Mesenchymal stem cell (in vitro differentiated cells and primary cell): ENCODE measurements around the gene TUSC2.

ENCODE experiments used
- DNase-seq: peaks from one replicate; pipeline ENCODE4 v3.0.0-alpha.2; 2013
- H2AFZ ChIP-seq: one replicate; pipeline ENCODE4 v1.6.1; 2013; ENCODE audit warnings: low read depth, mild to moderate bottlenecking, control low read depth, inconsistent platforms, low read length, moderate library complexity
- H2AK5ac ChIP-seq: 2 replicates; pipeline ENCODE4 v1.6.1; 2013; ENCODE audit warnings: low read length, moderate library complexity, mild to moderate bottlenecking, inconsistent platforms; ENCODE audit not compliant: severe bottlenecking
- H2BK120ac ChIP-seq: one replicate; pipeline ENCODE4 v1.6.1; 2013; ENCODE audit warnings: low read depth, mild to moderate bottlenecking, inconsistent platforms, low read length, moderate library complexity
- H2BK12ac ChIP-seq, 2 experiments: one replicate each; pipeline ENCODE4 v1.6.1; 2013; ENCODE audit warnings: inconsistent platforms in 2 of 2, low read length in 2 of 2, mild to moderate bottlenecking in 2 of 2, moderate library complexity in 2 of 2, control low read depth in 1 of 2
- H2BK15ac ChIP-seq: one replicate; pipeline ENCODE4 v1.6.1; 2013; ENCODE audit warnings: mild to moderate bottlenecking, low read depth, inconsistent platforms; ENCODE audit not compliant: poor library complexity, severe bottlenecking
- H2BK5ac ChIP-seq: 2 replicates; pipeline ENCODE4 v1.6.1; 2013; ENCODE audit warnings: low read depth, mild to moderate bottlenecking, low read length, control low read depth, inconsistent platforms; ENCODE audit not compliant: poor library complexity, severe bottlenecking
- H3K14ac ChIP-seq, 2 experiments: one replicate each; pipeline ENCODE4 v1.6.1; 2013; ENCODE audit warnings: inconsistent platforms in 2 of 2, low read length in 2 of 2, control low read depth in 1 of 2, mild to moderate bottlenecking in 1 of 2, moderate library complexity in 1 of 2
- H3K18ac ChIP-seq, 2 experiments: one replicate each; pipeline ENCODE4 v1.6.1; 2013; ENCODE audit warnings: inconsistent platforms in 2 of 2, low read length in 2 of 2, control low read depth in 1 of 2, low read depth in 1 of 2, mild to moderate bottlenecking in 1 of 2
- H3K23ac ChIP-seq, 2 experiments: one replicate each; pipeline ENCODE4 v1.6.1; 2013; ENCODE audit warnings: inconsistent platforms in 2 of 2, low read length in 2 of 2, mild to moderate bottlenecking in 2 of 2, moderate library complexity in 2 of 2, control low read depth in 1 of 2
- H3K27ac ChIP-seq: 2 replicates; pipeline ENCODE4 v1.5.1; 2013; ENCODE audit warnings: mild to moderate bottlenecking, moderate library complexity, low read length, control low read depth, inconsistent platforms; ENCODE audit not compliant: poor library complexity, severe bottlenecking
- H3K27me3 ChIP-seq, 2 experiments: 2 replicates each; pipeline versions ENCODE4 v1.6.1 to v1.7.0; 2013; ENCODE audit warnings: low read length in 2 of 2, mild to moderate bottlenecking in 2 of 2, moderate library complexity in 2 of 2, control low read depth in 1 of 2, inconsistent platforms in 1 of 2; ENCODE audit not compliant: control insufficient read depth in 1 of 2, insufficient read depth in 1 of 2
- H3K36me3 ChIP-seq, 2 experiments: 2 replicates each; pipeline versions ENCODE4 v1.6.1 to v1.7.0; 2013; ENCODE audit warnings: low read length in 2 of 2, control low read depth in 1 of 2, inconsistent platforms in 1 of 2, low read depth in 1 of 2, mild to moderate bottlenecking in 1 of 2; ENCODE audit not compliant: insufficient read depth in 2 of 2, control insufficient read depth in 1 of 2
- H3K4ac ChIP-seq, 2 experiments: one replicate each; pipeline ENCODE4 v1.6.1; 2013; ENCODE audit warnings: inconsistent platforms in 2 of 2, low read length in 2 of 2, mild to moderate bottlenecking in 2 of 2, moderate library complexity in 2 of 2, control low read depth in 1 of 2, low read depth in 1 of 2
- H3K4me1 ChIP-seq: 2 replicates; pipeline ENCODE4 v1.6.1; 2013; ENCODE audit warnings: low read depth, low read length, control low read depth; ENCODE audit not compliant: control insufficient read depth, insufficient read depth
- H3K4me2 ChIP-seq: 2 replicates; pipeline ENCODE4 v1.6.1; 2013; ENCODE audit warnings: low read length, mild to moderate bottlenecking, inconsistent platforms; ENCODE audit not compliant: poor library complexity, severe bottlenecking
- H3K4me3 ChIP-seq, 2 experiments: 2 replicates each; pipeline versions ENCODE4 v1.5.1 to v1.7.0; 2013; ENCODE audit warnings: low read length in 2 of 2, mild to moderate bottlenecking in 2 of 2, control low read depth in 1 of 2, low read depth in 1 of 2; ENCODE audit not compliant: insufficient read depth in 1 of 2
- H3K79me1 ChIP-seq: replicated peaks from 2 replicates; pipeline ENCODE4 v1.6.1; 2013; ENCODE audit warnings: mild to moderate bottlenecking, control low read depth, low read length, inconsistent platforms; ENCODE audit not compliant: poor library complexity, severe bottlenecking
- H3K9ac ChIP-seq: 2 replicates; pipeline ENCODE4 v1.7.0; 2013; ENCODE audit warnings: mild to moderate bottlenecking, low read length, moderate library complexity
- H3K9me3 ChIP-seq: 2 replicates; pipeline ENCODE4 v1.7.0; 2013; ENCODE audit warnings: mild to moderate bottlenecking, low read length; ENCODE audit not compliant: control insufficient read depth
- H4K8ac ChIP-seq: one replicate; pipeline ENCODE4 v1.6.1; 2013; ENCODE audit warnings: inconsistent platforms, mild to moderate bottlenecking, low read length, moderate library complexity
- H4K91ac ChIP-seq: one replicate; pipeline ENCODE4 v1.6.1; 2013; ENCODE audit warnings: mild to moderate bottlenecking, low read length, inconsistent platforms
- WGBS: methylation state at CpG from one replicate; pipeline ENCODE4 v1.1.7; 2013; ENCODE audit warnings: mixed read lengths; 5-methylcytosine and 5-hydroxymethylcytosine counted together

Gene TUSC2

DNA sequence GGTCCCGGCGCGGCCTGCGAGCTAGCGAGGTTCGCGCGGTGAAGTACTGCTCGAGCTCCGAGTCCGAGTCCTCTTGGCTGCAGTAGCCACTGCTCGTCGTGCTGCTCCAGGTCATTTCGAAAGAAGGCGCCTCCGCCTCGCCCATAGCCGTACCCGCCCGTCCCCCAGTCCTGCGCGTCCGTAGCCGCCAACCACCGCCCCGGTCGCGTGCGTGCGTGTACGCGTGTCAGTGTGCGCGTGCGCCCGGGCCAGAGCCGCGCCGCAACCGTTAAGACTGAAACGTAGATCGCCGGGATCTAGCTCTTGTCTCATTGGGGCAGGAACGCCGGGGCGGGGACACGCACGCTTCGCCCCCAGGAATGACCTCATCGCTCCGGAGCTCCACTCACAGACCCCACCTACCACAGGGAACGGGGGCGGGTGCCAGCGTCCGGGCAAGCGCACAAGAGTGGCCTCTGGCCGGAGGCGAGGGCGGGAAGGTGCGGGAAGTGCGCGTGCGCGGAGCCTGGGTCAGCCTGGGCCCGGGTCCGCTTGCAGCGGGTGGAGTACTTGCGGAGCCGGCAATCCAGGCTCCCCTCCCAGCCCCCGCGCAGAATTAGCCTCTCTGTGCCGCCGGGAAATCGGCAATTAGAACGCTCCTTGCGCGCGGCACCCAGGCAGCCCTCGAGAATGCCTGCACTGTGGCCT, 9.3 kb upstream of the TUSC2 start:
- Histone ChIP-seq H4K91ac (peak overlapping the region; percentile 98), H3K27ac (peak overlapping the region; percentile 91), H2AK5ac (no peak overlapping the region), H2BK5ac (peak overlapping the region; percentile 71), H3K14ac (peak overlapping the region in 1 of 2 experiments; percentile 68), H3K18ac (peak overlapping the region; percentile 88 to 97), H3K36me3 (peaks cover under 1 to 7% of the 10 kb centered on the region in 2 experiments), H2BK15ac (peak overlapping the region; percentile 89), H2BK12ac (peak overlapping the region in 1 of 2 experiments; percentile 42), H3K4me3 (peak overlapping the region; percentile 86 to 93), H4K8ac (peak overlapping the region; percentile 100), H3K79me1 (peaks cover 7% of the 10 kb centered on the region), H2AFZ (peak overlapping the region; percentile 74), H3K4me1 (peaks cover 37% of the 10 kb centered on the region), H3K4me2 (peak overlapping the region; percentile 86), H3K4ac (peak overlapping the region; percentile 96 to 99), H3K27me3 (no peaks in the 10 kb centered on the region), H3K23ac (peak overlapping the region in 1 of 2 experiments; percentile 90), H2BK120ac (no peak overlapping the region), H3K9ac (peak overlapping the region; percentile 97), H3K9me3 (no peaks in the 10 kb centered on the region)
- under 1% methylated on average over 75 of the region's 79 CpGs for WGBS
- peak; percentile 99 for DNase-seq

- H3K27me3 ChIP-seq: no peaks in the 10 kb centered on the region
- H3K4me2 ChIP-seq: peak overlapping the region; percentile 86
- no peak overlapping the region for H2AK5ac ChIP-seq
- H2BK120ac ChIP-seq: no peak overlapping the region
- H2BK5ac ChIP-seq: peak overlapping the region; percentile 34
- peaks cover 11% of the 10 kb centered on the region for H3K79me1 ChIP-seq
- H4K8ac ChIP-seq: peak overlapping the region; percentile 86
- H3K27ac ChIP-seq: peak overlapping the region; percentile 91
- under 1% methylated on average over 27 of the region's 31 CpGs for WGBS
- H3K18ac ChIP-seq: peak overlapping the region; percentile 77 to 97
- peaks cover 37% of the 10 kb centered on the region for H3K4me1 ChIP-seq
- peak overlapping the region; percentile 97 for H3K9ac ChIP-seq
- H3K9me3 ChIP-seq: no peaks in the 10 kb centered on the region
- H2BK15ac ChIP-seq: peak overlapping the region; percentile 60
- peak overlapping the region; percentile 74 for H2AFZ ChIP-seq
- peak overlapping the region in 1 of 2 experiments; percentile 68 for H3K14ac ChIP-seq
- peak overlapping the region in 1 of 2 experiments; percentile 90 for H3K23ac ChIP-seq
- H3K36me3 ChIP-seq: peaks cover 8 to 14% of the 10 kb centered on the region in 2 experiments
- peak overlapping the region; percentile 88 for H4K91ac ChIP-seq
- H3K4me3 ChIP-seq: peak overlapping the region; percentile 86 to 93
- H3K4ac ChIP-seq: peak overlapping the region; percentile 59 to 80
- H2BK12ac ChIP-seq: peak overlapping the region in 1 of 2 experiments; percentile 18
- DNase-seq: no peak
Measured at GRCh38 chr3:50336452-50337174, 8.6 kb upstream of the TUSC2 start.

DNA sequence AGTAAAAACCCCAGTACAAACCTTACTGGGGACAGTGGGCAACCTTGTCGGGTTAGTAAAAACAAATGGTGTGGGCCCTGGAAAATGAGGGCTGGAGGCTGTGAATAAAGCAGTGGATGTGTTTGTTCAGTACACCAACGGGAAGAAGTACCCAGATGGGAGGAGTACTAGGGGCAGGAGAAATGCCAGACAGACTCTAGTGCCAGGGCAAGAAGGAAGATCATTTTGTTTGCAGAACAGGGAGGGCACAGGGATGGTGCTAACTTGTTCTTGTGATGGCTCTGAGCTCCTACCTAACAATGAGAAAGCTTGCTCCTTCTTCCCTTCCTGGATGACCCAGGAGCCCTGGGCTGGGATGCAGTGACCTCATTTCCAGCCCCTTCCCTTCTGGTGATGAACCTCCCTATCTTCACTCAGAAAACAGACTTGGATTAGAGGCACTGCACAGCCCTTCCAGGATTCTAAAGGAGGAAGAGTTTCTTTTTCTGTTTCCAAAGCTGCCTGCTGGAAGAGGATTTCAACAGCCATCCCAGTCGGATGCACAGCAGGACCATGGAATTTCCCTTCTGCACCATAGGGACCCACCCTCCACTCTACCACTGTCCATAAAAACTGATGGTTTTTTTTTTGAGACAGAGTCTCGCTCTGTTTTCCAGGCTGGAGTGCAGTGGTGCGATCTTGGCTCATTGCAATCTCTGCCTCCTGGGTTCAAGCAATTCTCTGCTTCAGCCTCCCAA, 6.5 kb upstream of the TUSC2 start:
- Histone ChIP-seq H3K14ac (no peak overlapping the region), H3K9ac (peak overlapping the region; percentile 97), H2BK5ac (no peak overlapping the region), H3K36me3 (peaks cover 29 to 35% of the 10 kb centered on the region in 2 experiments), H3K23ac (no peak overlapping the region), H3K27ac (no peak overlapping the region), H4K8ac (no peak overlapping the region), H3K4ac (peak overlapping the region in 1 of 2 experiments; percentile 40), H3K27me3 (no peaks in the 10 kb centered on the region), H3K4me1 (peaks cover 26% of the 10 kb centered on the region), H3K79me1 (peaks cover 25% of the 10 kb centered on the region), H3K9me3 (no peaks in the 10 kb centered on the region), H3K4me2 (no peak overlapping the region), H3K4me3 (peak overlapping the region in 1 of 2 experiments; percentile 40), H3K18ac (no peak overlapping the region), H2AFZ (no peak overlapping the region), H2AK5ac (no peak overlapping the region), H2BK120ac (no peak overlapping the region), H2BK12ac (no peak overlapping the region), H4K91ac (no peak overlapping the region), H2BK15ac (no peak overlapping the region)
- peak; percentile 68 for DNase-seq
- 85% methylated on average over 5 of the region's 5 CpGs for WGBS
